HepG2 (cell line): ENCODE measurements around the gene TTYH2. TPM values are rescaled to one million over a fixed set of nuclear protein-coding genes. Genes with fewer than 3 reads are reported as not detected.

ENCODE experiments used
- ATAC-seq: fragments of 200-7000 bp; cut with Tn5 transposase; 3 replicates; pipeline ENCODE4 v1.9.1; 2020; ENCODE audit warnings: mild to moderate bottlenecking, moderate library complexity
- BruUV-seq: library from RNA; stranded (reverse); fragments of 400-500 nt; replicated peaks from 2 replicates; lab custom pipeline; 2021; lab: Mats Ljungman, UMichigan
- CTCF ChIA-PET: fragments of 300-600 bp; formaldehyde crosslinking; extraction: SDS; loops from one replicate; lab custom pipeline; 2021; ENCODE audit warnings: low total read pairs, inconsistent platforms, low intra/inter-chr PET ratio; lab: Yijun Ruan, JAX
- POLR2A ChIA-PET: fragments of 350-600 bp; sonication (Branson Sonifier 250); formaldehyde crosslinking; loops from one replicate; lab custom pipeline; 2020; ENCODE audit warnings: antibody characterized with exemption, inconsistent platforms; lab: Yijun Ruan, JAX
- DNase-seq: peaks from one replicate; pipeline ENCODE4 v3.0.0-alpha.2; 2015; ENCODE audit warnings: low spot score
- FAIRE-seq: peaks from 3 replicates; lab custom pipeline; 2011; peaks lifted over from hg19 to GRCh38; lab: Jason Lieb, UNC
- H2AFZ ChIP-seq: one replicate; pipeline ENCODE4 v1.6.1; 2011; ENCODE audit warnings: low read length, inconsistent platforms
- H3K27ac ChIP-seq: fragments of 300-600 bp; 3 replicates; pipeline ENCODE4 v1.8.0; 2011; ENCODE audit warnings: mixed run types, mild to moderate bottlenecking, mixed read lengths, low read length, inconsistent platforms; ENCODE audit not compliant: insufficient read depth; ENCODE audit errors: extremely low read length
- H3K27me3 ChIP-seq, 2 experiments: fragments of 200-600 bp in 1 of 2; 2 replicates in 1 of 2; 3 replicates in 1 of 2; pipeline versions ENCODE4 v1.6.0 to v1.8.0; 2011; ENCODE audit warnings: low read length in 2 of 2, mild to moderate bottlenecking in 2 of 2, moderate library complexity in 2 of 2, inconsistent platforms in 1 of 2; ENCODE audit not compliant: insufficient read depth in 2 of 2, control insufficient read depth in 1 of 2
- H3K36me3 ChIP-seq, 2 experiments: fragments of 200-600 bp in 1 of 2; replicated peaks in 1 of 2; 2 replicates in 1 of 2; 3 replicates in 1 of 2; pipeline versions ENCODE4 v1.5.1 to v1.8.0; 2011; ENCODE audit warnings: low read length in 2 of 2, inconsistent platforms in 1 of 2; ENCODE audit not compliant: insufficient read depth in 2 of 2, control insufficient read depth in 1 of 2
- H3K4me1 ChIP-seq: 2 replicates; pipeline ENCODE4 v1.5.1; 2012; ENCODE audit warnings: low read length, inconsistent platforms; ENCODE audit not compliant: insufficient read depth
- H3K4me2 ChIP-seq: 2 replicates; pipeline ENCODE4 v1.6.0; 2011; ENCODE audit warnings: low read depth, low read length, inconsistent platforms
- H3K4me3 ChIP-seq, 3 experiments: fragments of 200-600 bp in 1 of 3; sonication (generic), shearing (Covaris generic) in 1 of 3; replicated peaks in 1 of 3; 2 replicates each; pipeline ENCODE4 v1.5.1; 2011 to 2016; ENCODE audit warnings: low read length in 3 of 3, inconsistent platforms in 2 of 3, low read depth in 2 of 3, mild to moderate bottlenecking in 2 of 3, control low read depth in 1 of 3, mixed read lengths in 1 of 3; ENCODE audit not compliant: insufficient read depth in 1 of 3
- H3K79me2 ChIP-seq: one replicate; pipeline ENCODE4 v1.6.1; 2011; ENCODE audit warnings: low read length, inconsistent platforms; ENCODE audit not compliant: insufficient read depth
- H3K9ac ChIP-seq: 2 replicates; pipeline ENCODE4 v1.6.0; 2011; ENCODE audit warnings: mild to moderate bottlenecking, low read depth, low read length, inconsistent platforms; ENCODE audit not compliant: insufficient read depth
- H3K9me3 ChIP-seq: 2 replicates; pipeline ENCODE4 v1.5.1; 2012; ENCODE audit warnings: mild to moderate bottlenecking, low read length
- H4K20me1 ChIP-seq: 2 replicates; pipeline ENCODE4 v1.6.0; 2011; ENCODE audit warnings: inconsistent platforms, mild to moderate bottlenecking, low read length, moderate library complexity; ENCODE audit not compliant: insufficient read depth
- ARID3A ChIP-seq: IDR thresholded peaks from 2 replicates; pipeline ENCODE4 v1.6.1; 2012; ENCODE audit warnings: low read depth, low read length, improper control_type of control experiment
- CSRNP1 ChIP-seq: sonication (generic); formaldehyde crosslinking; IDR thresholded peaks from 2 replicates; pipeline ENCODE4 v1.8.1; 2023; ENCODE audit warnings: mild to moderate bottlenecking, missing genetic modification reagents
- DDIT3 ChIP-seq: sonication (generic); formaldehyde crosslinking; IDR thresholded peaks from 2 replicates; pipeline ENCODE4 v1.4.0; 2020; ENCODE audit warnings: mild to moderate bottlenecking, missing genetic modification reagents
- DR1 ChIP-seq: sonication (generic); formaldehyde crosslinking; IDR thresholded peaks from 2 replicates; pipeline ENCODE4 v1.8.0; 2021; ENCODE audit warnings: mild to moderate bottlenecking, missing genetic modification reagents, inconsistent platforms
- GTF2F1 ChIP-seq: fragments of 150-350 bp; IDR thresholded peaks from 2 replicates; pipeline ENCODE4 v1.6.1; 2014; ENCODE audit warnings: low read length
- KDM4B ChIP-seq: sonication (generic); formaldehyde crosslinking; IDR thresholded peaks from 2 replicates; pipeline ENCODE4 v1.4.0; 2020; ENCODE audit warnings: missing genetic modification reagents
- RBM22 ChIP-seq: fragments of 200-400 bp; formaldehyde crosslinking; optimal IDR thresholded peaks from 2 replicates; pipeline ENCODE3; 2017; ENCODE audit warnings: mild to moderate bottlenecking, low read length, moderate library complexity
- SKIL ChIP-seq: sonication (generic); formaldehyde crosslinking; IDR thresholded peaks from 2 replicates; pipeline ENCODE4 v1.8.0; 2022; ENCODE audit warnings: missing genetic modification reagents, mild to moderate bottlenecking, moderate library complexity, borderline replicate concordance
- TMF1 ChIP-seq: sonication (generic); formaldehyde crosslinking; IDR thresholded peaks from 2 replicates; pipeline ENCODE4 v1.8.1; 2022; ENCODE audit warnings: low read depth, missing genetic modification reagents
- YEATS4 ChIP-seq: sonication (generic); formaldehyde crosslinking; IDR thresholded peaks from 2 replicates; pipeline ENCODE4 v1.4.0; 2020; ENCODE audit warnings: missing genetic modification reagents, borderline replicate concordance
- ZBTB34 ChIP-seq: sonication (generic); formaldehyde crosslinking; IDR thresholded peaks from 2 replicates; pipeline ENCODE4 v1.8.0; 2022; ENCODE audit warnings: mild to moderate bottlenecking, missing genetic modification reagents
- ZFP36L1 ChIP-seq: sonication (generic); formaldehyde crosslinking; IDR thresholded peaks from 2 replicates; pipeline ENCODE4 v1.8.0; 2022; ENCODE audit warnings: mild to moderate bottlenecking, missing genetic modification reagents, moderate library complexity
- ZNF674 ChIP-seq: sonication (generic); formaldehyde crosslinking; IDR thresholded peaks from 2 replicates; pipeline ENCODE4 v1.5.0; 2020; ENCODE audit warnings: low read depth, mild to moderate bottlenecking, missing genetic modification reagents
- ZNF775 ChIP-seq: sonication (generic); formaldehyde crosslinking; IDR thresholded peaks from 2 replicates; pipeline ENCODE4 v1.4.0; 2020; ENCODE audit warnings: missing genetic modification reagents, mild to moderate bottlenecking, moderate library complexity, borderline replicate concordance
- WGBS: methylation state at CpG from one replicate; pipeline ENCODE4 v1.1.6; 2017; ENCODE audit warnings: low lambda C conversion rate; 5-methylcytosine and 5-hydroxymethylcytosine counted together
- in situ Hi-C: cut with HindIII; loops from 2 replicates; pipeline ENCODE4 v1.10.0; 2017; ENCODE audit warnings: low pct_unique_long_range_greater_than_20kb; ENCODE audit not compliant: extremely low pct_ligation_motif_present
- intact Hi-C: fragments of 100-400 bp; cut with micrococcal nuclease; formaldehyde crosslinking; loops from one replicate; pipeline ENCODE4 v1.10.0; 2022; ENCODE audit not compliant: unreplicated experiment
- polyA plus RNA-seq, 8 experiments: library from polyadenylated mRNA; depleted of rRNA in 3 of 8; stranded (reverse) in 7 of 8; unstranded in 1 of 8; fragments of >200 nt; fragmentation: Illumina TruSeq in 4 of 8; extraction: Trizol in 4 of 8; gene quantifications; 2 replicates each; pipeline versions ENCODE4 v1.2.1 to v1.2.3, GENCODE V29; 2011 to 2016; ENCODE audit warnings: low read depth in 4 of 8, missing spikeins in 1 of 8, mixed read lengths in 1 of 8; ENCODE audit not compliant: insufficient read depth in 1 of 8
- total RNA-seq, 5 experiments: library from RNA; depleted of rRNA; stranded (reverse); fragments of >200 nt; fragmentation: Illumina TruSeq; extraction: Trizol; gene quantifications; 2 replicates each; pipeline ENCODE4 v1.2.3, GENCODE V29; 2016; ENCODE audit warnings: low read depth in 1 of 5

Gene TTYH2
- total and polyA plus RNA-seq, 2 of the 13 experiments (the other 11 are each of a cell fraction or from before 2014, with no cell fraction given) = 0.77 to 0.96 TPM

GRCh38 chr17:74203439-74204240 is 9.7 kb upstream of the TTYH2 start, which contains the start of gene RPL38:
Gene RPL38, plus strand, starts transcription at chr17:74203678. Its CDS starts 278 bp downstream, at chr17:74203956.
- FAIRE-seq (peak; percentile 100), ATAC-seq (peak; percentile 78), DNase-seq (peak; percentile 98)
- H3K9ac ChIP-seq = peak within 1 kb of the TSS; percentile 99
- no peak within 1 kb of the TSS for H2AFZ ChIP-seq
- H3K27me3 ChIP-seq = peaks cover 18 to 48% of the 10 kb centered on the region in 2 experiments
- ChIA-PET CTCF (interaction anchor here (1.2 kb wide), 1 partner anchor 329 kb away, joined by 3 read pairs; no protein-coding TSS in a partner anchor), POLR2A (interaction anchor here (0.7 to 2.7 kb wide), 7 partner anchors 10 to 533 kb away, joined by 3 to 44 read pairs (median 4); partner anchors contain the start of genes RAB37 and TTYH2)
- peaks cover 20 to 34% of the 10 kb centered on the region in 2 experiments for H3K36me3 ChIP-seq
- peaks cover 28% of the 10 kb centered on the region for H3K4me1 ChIP-seq
- 4% methylated on average over 39 of the region's 53 CpGs for WGBS
- H4K20me1 ChIP-seq = peaks cover 50% of the 10 kb centered on the region
- H3K9me3 ChIP-seq = no peaks in the 10 kb centered on the region
- H3K27ac ChIP-seq = peak within 1 kb of the TSS; percentile 78
- intact Hi-C loops (loop anchor here (10.0 kb wide), 2 partner anchors 251 to 409 kb away; no protein-coding TSS in a partner anchor), in situ Hi-C loops (no loop called here)
- peaks cover 47% of the 10 kb centered on the region for H3K79me2 ChIP-seq
- peak within 1 kb of the TSS; percentile 94 for H3K4me2 ChIP-seq
- H3K4me3 ChIP-seq = peak within 1 kb of the TSS; percentile 92 to 99 (median 97)
- TSS peak; percentile 80 for BruUV-seq
- no peak for TF ChIP-seq ZNF775
- TF ChIP-seq GTF2F1 = 0 out of 2 replicates have a peak, but pooled peaks have one; percentile 63
- peak; percentile 47; the same call in 1 of the 2 replicates for TF ChIP-seq SKIL (CRISPR knock-in tag)
- peak; percentile 97 for TF ChIP-seq DR1 (CRISPR knock-in tag)
- peak; percentile 87 for TF ChIP-seq YEATS4 (CRISPR knock-in tag)
- TF ChIP-seq KDM4B (CRISPR knock-in tag) = peak; percentile 95
- TF ChIP-seq ARID3A = peak; percentile 73
- TF ChIP-seq ZFP36L1 = peak; percentile 94
- 0 out of 2 replicates have a peak, but pooled peaks have one; percentile 84 for TF ChIP-seq ZNF674 (CRISPR knock-in tag)
- no peak for TF ChIP-seq DDIT3 (CRISPR knock-in tag)
- 0 out of 2 replicates have a peak, but pooled peaks have one; percentile 28 for TF ChIP-seq CSRNP1
- peak; percentile 57 for TF ChIP-seq RBM22
- 0 out of 2 replicates have a peak, but pooled peaks have one; percentile 31 for TF ChIP-seq TMF1 (CRISPR knock-in tag)
- TF ChIP-seq ZBTB34 (CRISPR knock-in tag) = peak; percentile 64; the same call in 1 of the 2 replicates
